NCI-H526 treated with DMSO at 0.1 percent for 48 hours (cell line): ENCODE measurements around the gene GOLGA6C.
"Not testable (repeated sequence)": the region's sequence is repeated elsewhere in the genome, so short reads cannot be mapped to it uniquely, and the experiment has no call there.

Experiments used
- DNase-seq: peaks from one replicate; lab custom pipeline; 2025; lab: John Stamatoyannopoulos, UW

Gene GOLGA6C

GRCh38 chr15:75252285-75252684 is 5.8 kb upstream of the GOLGA6C start:
- not testable (repeated sequence) for DNase-seq

GRCh38 chr15:75258620-75259343 is 648 bp downstream of the GOLGA6C start:
- DNase-seq: not testable (repeated sequence)

GRCh38 chr15:75259873-75260272 is 1.7 kb downstream of the GOLGA6C start:
- DNase-seq: not testable (repeated sequence)

GRCh38 chr15:75273751-75274359 is 15.7 kb downstream of the GOLGA6C start:
- DNase-seq: not testable (repeated sequence)

GRCh38 chr15:75274509-75275107 is 16.5 kb downstream of the GOLGA6C start:
- DNase-seq: not testable (repeated sequence)

GRCh38 chr15:75275617-75276016 is 17.5 kb downstream of the GOLGA6C start:
- not testable (repeated sequence) for DNase-seq

GRCh38 chr15:75278497-75278896 is 20.4 kb downstream of the GOLGA6C start:
- DNase-seq: not testable (repeated sequence)

GRCh38 chr15:75282572-75282971 is 24.4 kb downstream of the GOLGA6C start, which contains the start of gene GOLGA6D:
Gene GOLGA6D, plus strand, starts transcription at chr15:75282835. Its CDS starts 41 bp downstream, at chr15:75282876.
- DNase-seq: not testable (repeated sequence)

- DNase-seq: not testable (repeated sequence)
Measured at GRCh38 chr15:75284152-75284551, 26.0 kb downstream of the GOLGA6C start.

GRCh38 chr15:75293660-75294059 is 35.5 kb downstream of the GOLGA6C start:
- DNase-seq: not testable (repeated sequence)

GRCh38 chr15:75298541-75299310 is 40.6 kb downstream of the GOLGA6C start:
- not testable (repeated sequence) for DNase-seq

- not testable (repeated sequence) for DNase-seq
Measured at GRCh38 chr15:75299311-75299688, 41.2 kb downstream of the GOLGA6C start.

- DNase-seq: not testable (repeated sequence)
Measured at GRCh38 chr15:75300026-75300425, 41.9 kb downstream of the GOLGA6C start.

- DNase-seq: no peak
Measured at GRCh38 chr15:75302318-75302717, 44.2 kb downstream of the GOLGA6C start.

- not testable (repeated sequence) for DNase-seq
Measured at GRCh38 chr15:75302753-75303152, 44.6 kb downstream of the GOLGA6C start.

- no peak for DNase-seq
Measured at GRCh38 chr15:75306188-75306587, 48.1 kb downstream of the GOLGA6C start.

- DNase-seq: peak; percentile 36
Measured at GRCh38 chr15:75307778-75308390, 49.8 kb downstream of the GOLGA6C start.

GRCh38 chr15:75309711-75310110 is 51.6 kb downstream of the GOLGA6C start:
- DNase-seq: no peak

GRCh38 chr15:75312548-75312947 is 54.4 kb downstream of the GOLGA6C start:
- not testable (repeated sequence) for DNase-seq

- no peak for DNase-seq
Measured at GRCh38 chr15:75313116-75313845, 55.1 kb downstream of the GOLGA6C start.
